Measurements from ENCODE around the gene MIPEP. TPM values are rescaled to one million over a fixed set of nuclear protein-coding genes. Genes with fewer than 3 reads are reported as not detected.

MIPEP gene
- total RNA-seq, 1 donor from 2014 or later, result 15.7 TPM

GRCh38 chr13:23856008-23856750 lies 33.0 kb downstream of the MIPEP start:
- Mint-ChIP-seq H3K36me3 (ENCODE audit: insufficient read depth) (peaks cover 11% of the 10 kb centered on the region), H3K4me1 (ENCODE audit: low read depth) (no peaks in the 10 kb centered on the region), H3K27me3 (peaks cover 4% of the 10 kb centered on the region), H3K4me3 (ENCODE audit: low read depth) (no peak overlapping the region), H3K27ac (no peak overlapping the region), H3K9me3 (ENCODE audit: low read depth) (no peaks in the 10 kb centered on the region)
- DNase-seq (ENCODE audit: low spot score, unreplicated experiment), result no peak
- TF ChIP-seq CTCF (IDR thresholded peaks at IDR 0.05; ENCODE audit: unreplicated experiment), result no peak

- peaks cover 9% of the 10 kb centered on the region for H3K36me3 Mint-ChIP-seq (ENCODE audit: insufficient read depth)
- H3K9me3 Mint-ChIP-seq (ENCODE audit: low read depth), result no peaks in the 10 kb centered on the region
- H3K4me1 Mint-ChIP-seq (ENCODE audit: low read depth), result no peaks in the 10 kb centered on the region
- no peak overlapping the region for H3K27ac Mint-ChIP-seq
- H3K4me3 Mint-ChIP-seq (ENCODE audit: low read depth), result no peak overlapping the region
- DNase-seq (ENCODE audit: low spot score, unreplicated experiment), result no peak
- TF ChIP-seq CTCF (IDR thresholded peaks at IDR 0.05; ENCODE audit: unreplicated experiment), result no peak
- H3K27me3 Mint-ChIP-seq, result peaks cover 9% of the 10 kb centered on the region
Measured at GRCh38 chr13:23855360-23855759, 33.8 kb downstream of the MIPEP start.

- Mint-ChIP-seq H3K4me3 (ENCODE audit: low read depth) (no peak overlapping the region), H3K36me3 (ENCODE audit: insufficient read depth) (peaks cover 4% of the 10 kb centered on the region), H3K27me3 (peaks cover 27% of the 10 kb centered on the region), H3K4me1 (ENCODE audit: low read depth) (peaks cover 3% of the 10 kb centered on the region), H3K27ac (no peak overlapping the region), H3K9me3 (ENCODE audit: low read depth) (no peaks in the 10 kb centered on the region)
- no peak for TF ChIP-seq CTCF (IDR thresholded peaks at IDR 0.05; ENCODE audit: unreplicated experiment)
- no peak for DNase-seq (ENCODE audit: low spot score, unreplicated experiment)
Measured at GRCh38 chr13:23852351-23852750, 36.8 kb downstream of the MIPEP start.

GRCh38 chr13:23851106-23851505 lies 38.1 kb downstream of the MIPEP start:
- DNase-seq (ENCODE audit: low spot score, unreplicated experiment), result no peak
- Mint-ChIP-seq H3K36me3 (ENCODE audit: insufficient read depth) (peaks cover 4% of the 10 kb centered on the region), H3K27ac (no peak overlapping the region), H3K9me3 (ENCODE audit: low read depth) (no peaks in the 10 kb centered on the region), H3K4me3 (ENCODE audit: low read depth) (no peak overlapping the region), H3K27me3 (peaks cover 27% of the 10 kb centered on the region), H3K4me1 (ENCODE audit: low read depth) (peaks cover 7% of the 10 kb centered on the region)
- TF ChIP-seq CTCF (IDR thresholded peaks at IDR 0.05; ENCODE audit: unreplicated experiment), result no peak

GRCh38 chr13:23850134-23850533 lies 39.1 kb downstream of the MIPEP start:
- TF ChIP-seq CTCF (IDR thresholded peaks at IDR 0.05; ENCODE audit: unreplicated experiment), result no peak
- Mint-ChIP-seq H3K36me3 (ENCODE audit: insufficient read depth) (peaks cover 4% of the 10 kb centered on the region), H3K27ac (no peak overlapping the region), H3K9me3 (ENCODE audit: low read depth) (no peaks in the 10 kb centered on the region), H3K27me3 (peaks cover 27% of the 10 kb centered on the region), H3K4me3 (ENCODE audit: low read depth) (no peak overlapping the region), H3K4me1 (ENCODE audit: low read depth) (peaks cover 7% of the 10 kb centered on the region)
- no peak for DNase-seq (ENCODE audit: low spot score, unreplicated experiment)

Data from progenitor cell of endocrine pancreas (in vitro differentiated cells).